GM19099 (cell line): Measurements from ENCODE around the gene PHF12.

ENCODE experiments used
- POLR2A ChIP-seq: IDR thresholded peaks from 3 replicates; pipeline ENCODE4 v1.6.1; 2011; ENCODE audit warnings: low read depth; ENCODE audit not compliant: insufficient read length; ENCODE audit errors: extremely low read depth

PHF12 gene

DNA sequence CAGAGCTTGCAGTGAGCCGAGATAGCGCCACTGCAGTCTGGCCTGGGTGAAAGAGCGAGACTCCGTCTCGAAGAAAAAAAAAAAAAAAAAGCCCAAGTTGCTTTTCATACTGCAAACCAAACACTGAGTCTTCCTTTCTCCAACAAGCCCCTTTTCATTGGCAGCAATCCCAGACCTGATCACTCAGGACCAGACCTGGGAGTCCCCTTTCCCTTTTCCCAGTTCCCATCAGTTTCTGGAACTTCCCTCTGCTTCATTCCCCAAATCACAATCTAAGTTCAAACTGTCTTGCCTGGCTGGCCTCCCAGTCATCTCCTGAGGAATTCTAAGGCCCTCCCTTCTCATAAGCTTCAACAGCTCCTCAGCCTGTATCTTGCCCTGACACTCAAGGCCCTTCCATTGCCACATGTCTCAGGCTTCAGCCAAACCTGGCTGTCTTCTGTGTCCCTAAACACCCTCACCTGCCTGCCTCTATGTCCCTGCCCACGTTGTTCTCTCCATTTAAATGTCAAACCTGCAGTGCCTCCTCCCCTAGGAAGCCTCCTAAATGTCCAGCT, 11.8 kb upstream of the PHF12 start:
- no peak for TF ChIP-seq POLR2A

DNA sequence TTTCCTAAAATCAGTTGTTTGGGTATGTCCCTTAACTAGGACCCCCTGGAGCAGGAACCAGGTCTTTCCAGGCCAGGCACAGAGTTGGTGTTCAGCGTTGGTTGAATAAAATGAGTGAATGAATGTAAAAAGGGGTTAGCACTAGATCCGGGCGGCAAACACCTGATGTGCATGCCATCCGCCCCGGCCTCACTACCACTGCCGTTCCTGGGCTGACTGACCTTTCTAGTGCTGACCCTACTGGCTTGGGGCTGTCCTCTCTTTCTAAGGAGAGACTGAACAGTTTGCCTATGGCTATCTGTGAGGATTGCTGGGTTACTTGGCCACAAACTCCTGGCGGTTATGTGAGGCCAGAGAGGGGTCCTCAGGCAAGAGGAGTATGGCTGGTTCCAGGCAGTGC, 10.1 kb upstream of the PHF12 start:
- TF ChIP-seq POLR2A, result no peak

DNA sequence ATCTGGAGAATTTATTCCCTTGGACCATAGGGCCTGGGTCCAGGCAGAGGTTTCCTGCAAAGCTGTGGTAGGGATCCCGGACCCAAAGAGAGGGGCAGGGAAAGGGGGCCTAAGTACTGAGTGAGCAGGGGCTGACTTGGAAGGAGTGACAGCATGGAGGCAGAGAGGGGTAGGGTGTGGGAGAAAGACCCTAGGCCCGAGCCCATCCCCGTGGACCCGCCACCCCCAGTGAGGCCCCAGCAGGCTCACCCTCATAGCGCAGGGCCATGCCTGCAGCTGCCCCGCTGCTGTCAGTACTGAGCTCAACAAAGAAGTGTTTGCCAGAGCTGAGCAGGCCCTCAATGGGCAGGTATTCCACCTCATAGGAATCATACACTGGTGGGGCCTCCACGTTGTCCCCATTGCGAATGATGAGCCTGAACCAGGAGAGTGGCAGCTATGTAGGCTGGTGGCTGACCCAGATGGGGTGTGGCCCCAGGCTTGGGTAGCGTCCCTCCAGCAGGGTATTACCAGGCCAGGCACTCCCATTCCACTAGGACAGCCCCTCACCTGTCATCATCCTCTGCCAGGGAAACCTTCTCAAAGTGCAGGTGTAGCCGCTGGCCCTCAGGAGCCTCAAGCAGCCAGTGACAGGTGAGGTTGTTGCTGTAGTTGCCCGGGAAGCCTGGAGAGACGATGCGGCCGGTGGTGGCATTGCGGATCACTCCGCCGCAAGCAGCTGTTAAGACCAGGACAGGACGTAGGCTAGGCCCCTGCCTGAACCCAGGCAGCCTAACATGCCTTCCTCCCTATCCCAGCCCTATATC, 9.1 kb upstream of the PHF12 start:
- TF ChIP-seq POLR2A, result no peak

DNA sequence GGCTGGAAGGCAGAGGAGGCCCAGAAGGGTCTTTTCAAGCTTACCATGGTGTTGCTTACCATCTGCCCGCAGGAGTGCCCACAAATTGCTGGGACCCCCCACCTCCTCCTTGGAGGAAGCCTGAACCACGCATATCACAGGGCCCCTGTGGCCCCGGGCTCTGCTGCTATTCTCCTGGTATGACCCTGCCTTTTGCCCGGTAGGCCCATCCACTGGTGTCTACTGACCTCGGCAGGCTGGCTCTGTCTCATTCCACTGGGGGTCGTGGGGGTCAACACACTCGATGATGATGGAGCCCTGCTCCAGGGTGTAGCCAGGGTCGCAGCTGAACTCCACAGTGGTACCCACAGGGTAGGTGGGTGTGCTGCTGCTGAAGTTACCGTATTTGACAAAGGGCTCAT, 8.2 kb upstream of the PHF12 start:
- TF ChIP-seq POLR2A, result no peak

DNA sequence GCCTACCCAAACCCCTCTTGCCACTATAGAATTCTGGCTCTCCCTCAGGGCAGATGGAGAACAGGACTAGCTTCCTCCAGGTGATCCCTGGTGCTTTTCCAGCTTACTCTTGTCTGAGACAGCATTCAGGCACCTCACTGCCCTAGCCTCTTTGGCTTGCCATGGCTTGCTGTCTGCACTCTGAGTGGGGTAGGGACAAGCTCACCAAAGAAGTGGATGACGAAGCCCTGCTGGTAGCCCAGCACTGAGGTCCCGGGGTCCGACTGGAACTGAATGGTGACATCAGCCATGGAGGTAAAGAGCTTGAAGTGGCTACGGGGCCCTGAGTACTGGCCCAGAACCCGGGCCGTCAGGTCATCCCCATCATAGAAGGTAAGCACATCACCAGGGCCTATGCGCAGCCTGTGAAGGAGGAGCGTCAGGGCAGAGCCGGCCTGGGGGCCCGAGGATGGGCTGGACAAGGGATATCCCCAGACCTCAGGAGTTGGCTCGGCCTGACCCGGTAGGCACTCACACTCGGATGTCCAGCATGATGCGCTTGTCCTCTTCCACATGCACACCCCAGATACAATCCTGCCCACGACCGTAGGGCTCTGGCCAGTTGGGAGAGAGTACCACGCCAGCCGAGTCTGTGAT, 7.6 kb upstream of the PHF12 start:
- no peak for TF ChIP-seq POLR2A

DNA sequence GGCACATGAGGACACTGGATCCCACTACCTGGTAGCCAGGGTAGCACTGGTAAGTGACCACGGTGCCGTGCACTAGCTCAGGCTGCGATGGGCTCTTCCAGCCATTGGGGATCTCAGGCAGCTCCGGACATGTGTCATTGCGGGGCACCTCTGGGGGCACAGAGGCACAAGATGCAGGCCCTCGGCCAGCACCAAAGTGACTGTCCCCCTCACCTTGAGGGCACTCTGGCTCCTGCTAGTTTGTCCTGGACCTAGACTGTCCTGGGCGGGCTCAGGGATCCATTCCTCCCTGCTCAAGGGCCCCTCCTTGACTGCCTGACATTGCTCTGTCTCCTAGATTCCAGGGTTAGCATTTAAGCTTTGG, 6.7 kb upstream of the PHF12 start:
- no peak for TF ChIP-seq POLR2A

DNA sequence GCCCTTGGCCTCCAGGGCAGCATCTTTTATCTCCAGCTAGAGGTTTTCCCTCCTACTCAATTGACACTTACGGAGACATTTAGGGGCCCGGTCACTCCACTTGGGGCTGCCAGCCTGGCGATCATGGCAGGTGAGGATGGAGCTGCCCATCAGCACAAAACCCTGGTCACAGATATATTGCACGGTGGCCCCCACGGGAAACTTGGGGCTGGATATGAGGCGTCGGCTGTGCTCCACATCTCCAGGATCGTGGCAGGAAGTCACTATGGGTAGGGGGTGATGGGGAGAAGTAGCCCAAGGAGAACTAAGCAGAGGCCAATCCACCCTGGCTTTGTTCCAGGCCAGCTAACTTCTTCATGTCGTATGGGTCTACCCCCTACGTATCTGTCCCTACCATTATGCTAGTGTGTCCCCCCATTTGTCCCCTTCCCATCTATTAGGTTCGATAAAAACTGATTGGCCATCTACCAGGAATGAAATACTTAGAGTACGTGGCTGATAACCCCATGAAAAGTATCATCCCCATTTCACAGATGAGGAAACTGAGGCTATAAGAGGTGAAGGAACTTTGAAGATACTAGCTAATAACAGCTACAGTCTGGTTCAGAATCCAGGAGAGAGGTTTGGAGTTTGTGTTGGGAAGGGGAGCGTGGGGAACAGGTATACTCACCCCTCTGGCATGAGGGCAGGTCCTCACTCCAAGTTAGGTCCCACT, 6.1 kb upstream of the PHF12 start:
- TF ChIP-seq POLR2A, result no peak

DNA sequence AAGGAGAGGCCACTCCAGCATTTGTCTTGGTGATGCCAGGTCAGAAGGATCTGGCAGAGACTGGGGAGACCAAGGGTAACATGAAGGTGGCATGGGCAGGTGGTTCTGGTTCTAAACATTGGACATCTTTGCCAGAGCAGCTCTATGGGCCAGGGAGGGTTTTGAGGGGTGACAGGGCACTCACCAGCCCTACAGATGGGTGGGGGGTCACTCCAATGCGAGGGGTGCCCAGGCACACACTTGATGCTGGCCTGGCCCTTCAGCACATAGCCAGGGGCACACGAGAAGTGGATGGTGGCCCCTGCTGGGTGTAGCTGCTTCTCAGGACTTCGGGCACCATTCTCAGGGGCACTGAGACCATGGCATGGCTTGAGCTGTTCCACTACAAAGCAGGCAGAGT, 5.5 kb upstream of the PHF12 start:
- no peak for TF ChIP-seq POLR2A

DNA sequence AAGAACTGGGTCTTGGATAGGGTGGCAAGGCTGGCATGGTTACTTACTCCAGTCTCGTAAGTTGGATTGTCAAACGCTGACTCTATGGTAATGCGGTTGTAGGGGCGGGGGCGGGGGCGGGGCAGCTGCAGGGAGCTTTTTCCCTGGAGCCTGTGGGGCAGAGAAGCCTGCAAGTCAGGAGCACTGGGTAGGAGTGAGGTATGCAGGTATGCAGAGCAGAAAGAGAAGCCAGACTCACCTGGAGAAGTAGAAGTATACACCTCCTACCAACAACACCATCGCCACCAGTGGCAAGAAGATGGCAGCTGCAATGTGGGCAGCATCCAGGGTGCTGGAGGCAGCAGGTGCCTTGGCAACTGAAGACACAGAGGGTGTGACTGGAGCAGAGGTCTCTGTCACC, 4.8 kb upstream of the PHF12 start:
- TF ChIP-seq POLR2A, result no peak

DNA sequence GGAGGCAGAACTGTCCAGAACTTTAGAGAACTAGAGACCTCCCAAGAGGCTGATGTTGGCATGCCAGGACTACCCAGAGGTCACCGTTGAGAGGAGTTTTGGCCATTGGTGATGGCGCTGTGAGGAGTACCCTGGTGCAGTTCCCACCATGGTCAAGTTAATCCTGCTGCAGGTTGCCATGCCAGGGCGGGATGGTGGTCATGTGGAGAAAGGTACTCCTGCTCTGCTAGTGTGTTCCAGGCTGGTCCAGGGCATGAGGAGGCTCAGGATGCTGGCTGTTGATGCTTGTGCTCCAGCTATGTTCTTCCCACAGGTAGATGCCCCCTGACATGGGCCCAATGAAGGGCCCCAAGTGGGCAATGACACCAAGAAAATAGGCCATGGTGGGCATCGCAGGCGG, 4.1 kb upstream of the PHF12 start:
- no peak for TF ChIP-seq POLR2A

DNA sequence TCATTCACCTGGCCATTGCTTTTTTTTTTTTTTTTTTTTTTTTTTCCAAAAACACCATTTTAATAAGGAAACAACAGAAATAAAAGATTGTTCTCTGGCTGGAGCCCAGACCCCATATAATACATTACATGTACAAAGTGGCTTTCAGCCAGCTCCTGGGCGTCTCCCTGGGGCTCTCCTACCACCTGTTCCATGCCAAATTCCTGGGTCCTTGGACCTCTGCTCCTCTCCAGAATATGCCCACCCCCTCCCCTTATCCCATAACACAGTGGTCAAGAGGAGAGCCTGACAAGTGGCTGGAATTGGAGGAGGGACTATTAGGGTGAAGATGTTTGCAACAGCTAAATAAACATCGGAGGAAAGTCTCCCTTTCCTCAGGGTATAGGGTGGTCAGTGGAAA, 3.6 kb upstream of the PHF12 start:
- TF ChIP-seq POLR2A, result no peak

DNA sequence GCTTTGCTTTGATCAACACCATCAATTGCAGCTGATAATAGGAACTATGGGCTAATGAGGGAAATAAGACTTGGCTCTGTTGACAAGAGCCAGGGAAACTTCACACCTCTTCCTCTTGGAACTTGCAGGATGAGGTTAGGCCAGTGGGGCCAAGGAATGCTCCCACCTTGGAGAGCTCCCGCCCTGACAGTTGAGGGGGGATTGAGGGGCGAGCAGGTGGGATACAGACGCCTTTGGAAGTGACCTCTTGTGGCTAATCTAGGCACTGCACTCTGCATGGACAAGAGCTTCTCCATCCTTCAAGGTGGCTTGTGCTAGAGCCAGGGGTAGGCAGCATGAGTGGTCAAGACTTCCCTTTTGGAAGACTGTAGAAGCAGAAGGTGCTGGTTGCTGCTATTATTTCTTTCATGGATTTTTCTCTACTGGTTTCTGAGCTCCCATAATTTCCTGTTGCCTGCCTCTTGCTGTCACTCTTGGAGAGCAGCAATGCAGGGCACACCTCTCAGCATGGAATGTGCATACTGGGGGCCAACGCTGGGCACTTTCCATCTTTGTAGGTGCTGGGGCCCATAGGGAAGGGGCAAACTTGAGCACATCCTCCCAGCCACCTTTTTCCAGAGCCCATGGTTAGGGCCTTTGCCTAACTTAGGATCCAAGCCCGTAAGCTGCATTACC, 2.3 kb upstream of the PHF12 start:
- TF ChIP-seq POLR2A, result no peak

DNA sequence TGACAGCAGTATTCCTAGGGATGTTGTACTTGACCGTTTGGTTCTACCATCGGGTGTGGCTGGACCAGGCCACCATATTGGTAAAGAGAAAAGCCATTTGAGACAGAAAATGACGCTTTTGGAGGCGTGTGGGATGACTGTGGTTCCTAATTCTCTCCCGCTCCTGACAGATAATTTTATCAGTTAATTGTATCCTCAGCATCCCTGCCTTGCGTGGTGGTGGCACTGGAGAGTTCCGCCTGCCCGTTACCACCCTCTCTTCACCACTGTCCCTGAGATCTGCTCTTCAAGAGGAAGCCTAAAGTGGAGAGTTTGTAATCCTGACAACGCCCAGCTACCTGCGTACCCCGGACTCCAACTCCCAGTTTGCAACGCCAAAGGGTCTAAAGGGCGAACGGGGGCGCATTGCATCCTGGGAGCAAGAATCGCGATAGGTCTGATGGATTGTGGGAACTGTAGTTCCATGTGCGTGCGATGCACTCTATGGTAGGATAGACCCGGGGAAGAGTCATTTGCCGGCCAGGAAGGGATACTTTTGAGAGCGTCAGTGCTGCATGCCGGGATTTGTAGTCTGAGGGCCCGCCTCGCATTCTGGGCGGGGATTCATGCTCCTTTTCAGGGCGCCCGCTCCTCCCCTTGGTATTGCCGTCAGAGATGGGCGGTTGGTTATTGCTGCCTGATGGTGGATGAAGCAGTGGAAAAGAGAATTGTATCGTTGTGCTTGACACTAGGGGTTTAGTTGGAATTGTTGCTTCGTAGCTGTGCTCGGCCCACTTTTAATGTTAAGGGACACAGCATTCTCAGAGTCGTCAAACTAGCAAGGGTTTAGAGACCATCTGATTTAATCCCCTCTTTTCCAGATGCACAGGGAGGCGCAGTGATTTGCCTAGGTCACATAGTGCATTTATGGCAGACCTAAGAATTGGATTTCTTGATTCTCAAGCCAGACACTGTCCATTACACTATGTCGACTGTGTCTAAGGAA, 965 bp upstream of the PHF12 start:
- TF ChIP-seq POLR2A, result peak; percentile 61
